Effector memory CD4-positive, alpha-beta T cell (primary cell): ENCODE measurements around the gene CPSF7.

ENCODE experiments used
- DNase-seq, 3 donors: peaks; one replicate each; pipeline ENCODE4 v3.0.0-alpha.2; 2020
- H3K27ac ChIP-seq: 2 replicates; pipeline ENCODE4 v1.7.0; 2013; ENCODE audit warnings: mild to moderate bottlenecking, low read length, moderate library complexity; ENCODE audit not compliant: insufficient read depth, poor library complexity, severe bottlenecking
- H3K27me3 ChIP-seq: replicated peaks from 2 replicates; pipeline ENCODE4 v1.7.0; 2013; ENCODE audit warnings: mild to moderate bottlenecking, low read length; ENCODE audit not compliant: insufficient read depth, control insufficient read depth, poor library complexity, severe bottlenecking
- H3K36me3 ChIP-seq: 2 replicates; pipeline ENCODE4 v1.7.0; 2013; ENCODE audit warnings: mild to moderate bottlenecking, low read length, moderate library complexity; ENCODE audit not compliant: control insufficient read depth, insufficient read depth
- H3K4me1 ChIP-seq: 2 replicates; pipeline ENCODE4 v1.7.0; 2013; ENCODE audit warnings: low read length, mild to moderate bottlenecking; ENCODE audit not compliant: control insufficient read depth, insufficient read depth, poor library complexity, severe bottlenecking
- H3K4me3 ChIP-seq: 2 replicates; pipeline ENCODE4 v1.7.0; 2013; ENCODE audit warnings: low read length, low read depth, mild to moderate bottlenecking; ENCODE audit not compliant: insufficient read depth, poor library complexity, severe bottlenecking
- H3K9me3 ChIP-seq: 2 replicates; pipeline ENCODE4 v1.7.0; 2013; ENCODE audit warnings: mild to moderate bottlenecking, low read length, moderate library complexity; ENCODE audit not compliant: control insufficient read depth

CPSF7 gene

DNA sequence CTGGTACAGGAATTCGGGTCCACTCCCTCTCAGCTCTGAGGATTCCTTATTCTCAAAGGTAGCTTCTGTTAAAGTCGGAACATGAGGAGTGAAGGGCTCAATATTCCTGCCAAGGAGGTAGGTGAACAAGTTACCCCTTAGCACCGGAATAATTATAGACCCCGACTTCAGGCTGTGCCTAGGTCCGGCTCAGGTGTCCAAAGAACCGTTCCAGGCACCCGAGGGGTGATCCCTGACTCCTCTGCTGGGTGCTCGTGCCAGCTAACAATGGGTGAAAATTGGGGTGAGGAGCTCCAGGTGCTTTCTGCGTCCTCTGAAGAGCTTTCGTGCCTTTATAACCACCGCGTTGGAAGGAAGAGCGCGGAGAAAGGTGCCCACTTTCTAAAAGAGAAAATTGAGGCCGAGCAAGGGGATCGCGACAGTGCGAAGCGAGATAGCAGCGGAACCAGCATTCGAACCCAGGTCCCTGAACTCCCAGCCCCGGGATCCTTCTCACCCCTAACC, 68.5 kb downstream of the CPSF7 start:
- H3K4me1 ChIP-seq, result peaks cover 11% of the 10 kb centered on the region
- no peaks in the 10 kb centered on the region for H3K9me3 ChIP-seq
- peak overlapping the region; percentile 94 for H3K4me3 ChIP-seq
- H3K27ac ChIP-seq, result peak overlapping the region; percentile 98
- peaks cover 18% of the 10 kb centered on the region for H3K36me3 ChIP-seq
- DNase-seq, result no peak
- no peaks in the 10 kb centered on the region for H3K27me3 ChIP-seq

DNA sequence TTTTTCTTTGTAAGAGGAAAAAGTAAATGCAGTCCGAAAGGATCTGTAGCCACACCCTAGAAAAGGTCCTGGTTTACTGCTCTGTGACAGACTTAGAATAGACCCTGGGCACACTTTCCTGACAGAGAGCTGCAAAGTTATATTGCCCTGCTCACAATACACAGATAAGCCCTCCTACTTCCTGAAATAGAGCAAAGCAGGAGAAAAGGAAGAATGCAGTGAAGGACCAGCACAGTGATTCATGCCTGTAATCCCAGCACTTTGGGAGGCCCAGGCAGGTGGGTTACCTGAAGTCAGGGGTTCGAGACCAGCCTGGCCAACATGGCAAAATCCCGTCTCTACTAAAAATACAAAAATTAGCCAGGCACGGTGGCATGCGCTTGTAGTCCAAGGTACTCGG, 70.3 kb downstream of the CPSF7 start:
- H3K27me3 ChIP-seq, result no peaks in the 10 kb centered on the region
- no peak overlapping the region for H3K4me3 ChIP-seq
- H3K36me3 ChIP-seq, result peaks cover 4% of the 10 kb centered on the region
- H3K9me3 ChIP-seq, result no peaks in the 10 kb centered on the region
- no peak for DNase-seq
- H3K27ac ChIP-seq, result no peak overlapping the region
- H3K4me1 ChIP-seq, result peaks cover 11% of the 10 kb centered on the region

DNA sequence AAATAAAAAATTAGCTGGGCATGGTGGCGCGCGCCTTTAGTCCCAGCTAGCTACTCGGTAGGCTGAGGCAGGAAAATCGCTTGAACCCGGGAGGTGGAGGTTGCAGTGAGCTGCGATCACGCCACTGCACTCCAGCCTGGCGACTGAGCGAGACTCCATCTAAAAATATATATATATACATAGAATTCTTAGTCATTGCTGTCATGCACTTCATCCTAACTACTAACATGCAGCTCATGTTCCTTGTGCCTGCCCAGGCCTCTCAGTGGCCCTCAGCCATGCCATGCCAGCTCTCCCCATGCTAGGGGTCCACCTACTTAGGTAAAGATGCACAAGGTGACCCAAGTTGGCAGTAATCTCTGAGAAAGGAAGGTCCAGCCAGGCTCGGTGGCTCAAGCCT, 71.2 kb downstream of the CPSF7 start:
- Histone ChIP-seq H3K9me3 (no peaks in the 10 kb centered on the region), H3K4me1 (peaks cover 11% of the 10 kb centered on the region), H3K27ac (no peak overlapping the region), H3K36me3 (peaks cover 5% of the 10 kb centered on the region), H3K27me3 (no peaks in the 10 kb centered on the region), H3K4me3 (no peak overlapping the region)
- no peak for DNase-seq

DNA sequence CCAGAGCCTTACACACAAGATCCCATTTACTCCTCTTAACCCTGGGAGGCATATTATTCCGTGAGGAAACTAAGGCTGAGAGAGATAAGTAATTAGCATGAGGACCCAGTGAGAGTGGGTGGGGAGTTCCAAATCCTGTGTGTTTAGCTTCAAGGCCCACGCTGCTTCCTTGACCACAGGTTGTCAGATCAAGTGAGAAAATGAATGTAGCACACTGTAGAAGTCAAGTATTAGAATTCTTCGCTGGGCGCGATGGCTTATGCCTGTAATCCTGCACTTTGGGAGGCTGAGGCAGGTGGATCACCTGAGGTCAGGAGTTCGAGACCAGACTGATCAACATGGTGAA, 71.9 kb downstream of the CPSF7 start:
- H3K4me3 ChIP-seq, result no peak overlapping the region

DNA sequence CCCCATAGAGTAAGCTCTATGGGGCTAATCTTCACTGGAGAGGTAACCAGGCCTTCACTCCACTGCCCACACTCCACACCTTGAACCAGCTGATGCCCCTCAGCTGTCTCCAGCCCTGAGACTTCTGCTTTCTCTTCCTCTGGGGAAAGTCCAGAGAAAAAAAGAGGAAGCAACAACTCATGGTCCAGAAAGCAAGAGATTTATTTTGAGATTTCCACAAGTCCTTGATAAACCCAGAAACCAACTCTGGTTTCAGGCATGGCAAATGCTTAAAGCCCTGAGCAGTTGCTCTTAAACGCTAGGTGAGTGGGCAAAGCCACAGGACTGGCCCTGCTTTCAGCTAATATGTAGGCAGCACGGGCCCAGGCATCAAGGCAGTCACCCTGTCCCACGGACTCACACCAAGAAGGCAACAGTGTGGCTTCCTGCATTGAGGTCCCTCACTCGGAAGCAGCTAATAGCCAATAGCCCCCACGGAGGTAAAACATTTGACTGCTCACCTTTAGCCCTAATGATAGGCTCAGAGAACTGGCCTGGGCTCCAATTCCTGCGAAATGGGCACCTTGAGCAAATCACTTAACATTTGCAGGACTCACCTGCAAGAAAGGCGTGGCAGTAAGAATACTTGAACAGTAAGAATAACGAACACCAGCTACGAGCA, 72.4 kb downstream of the CPSF7 start:
- H3K4me1 ChIP-seq, result peaks cover 6% of the 10 kb centered on the region
- peaks cover 17% of the 10 kb centered on the region for H3K36me3 ChIP-seq
- no peak overlapping the region for H3K27ac ChIP-seq
- H3K4me3 ChIP-seq, result no peak overlapping the region
- H3K9me3 ChIP-seq, result no peaks in the 10 kb centered on the region
- H3K27me3 ChIP-seq, result no peaks in the 10 kb centered on the region
- DNase-seq, result no peak

More for the DNA sequence above, 71.9 kb downstream of the CPSF7 start:
- DNase-seq, result no peak
- Histone ChIP-seq H3K4me1 (peaks cover 11% of the 10 kb centered on the region), H3K27me3 (no peaks in the 10 kb centered on the region), H3K9me3 (no peaks in the 10 kb centered on the region), H3K27ac (no peak overlapping the region), H3K36me3 (peaks cover 12% of the 10 kb centered on the region)

DNA sequence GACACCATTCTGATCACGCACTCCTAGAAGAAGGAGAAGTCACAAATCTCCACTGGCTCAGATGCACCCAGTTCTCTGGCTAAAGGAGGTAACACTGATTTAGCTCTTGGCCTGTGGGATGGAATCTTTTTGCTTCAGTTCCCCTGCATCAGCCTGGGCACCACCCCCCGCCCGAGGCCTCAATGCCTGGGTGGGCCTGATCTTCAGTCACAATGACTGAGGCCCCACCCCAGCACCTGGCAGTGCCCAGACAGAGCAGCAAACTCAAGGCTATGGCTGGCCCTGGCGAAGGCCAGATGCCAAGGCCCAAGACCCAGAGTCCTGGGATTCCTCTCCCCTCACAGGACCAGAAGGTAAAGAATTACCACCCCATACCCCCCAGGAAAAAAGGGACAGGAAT, 73.1 kb downstream of the CPSF7 start:
- Histone ChIP-seq H3K4me1 (peaks cover 5% of the 10 kb centered on the region), H3K36me3 (peaks cover 22% of the 10 kb centered on the region), H3K27ac (no peak overlapping the region), H3K9me3 (no peaks in the 10 kb centered on the region), H3K4me3 (no peak overlapping the region), H3K27me3 (no peaks in the 10 kb centered on the region)
- DNase-seq, result no peak

DNA sequence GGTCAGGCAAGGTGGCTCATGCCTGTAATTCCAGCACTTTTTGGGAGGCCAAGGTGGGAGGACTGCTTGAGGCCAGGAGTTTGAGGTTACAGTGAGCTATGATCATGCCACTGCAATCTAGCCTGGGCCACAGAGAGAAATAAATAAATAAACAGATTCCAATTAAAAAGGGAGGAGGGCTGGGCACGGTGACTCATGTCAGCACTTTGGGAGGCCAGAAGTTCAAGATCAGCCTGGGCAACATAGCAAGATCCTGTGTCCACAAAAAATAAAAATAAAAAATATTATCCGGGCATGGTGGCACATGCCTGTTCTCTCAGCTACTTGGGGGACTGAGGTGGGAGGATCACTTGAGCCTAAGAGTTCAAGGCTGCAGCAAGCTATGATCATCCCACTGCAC, 75.6 kb downstream of the CPSF7 start:
- H3K4me3 ChIP-seq, result no peak overlapping the region
- H3K36me3 ChIP-seq, result peaks cover 42% of the 10 kb centered on the region
- no peaks in the 10 kb centered on the region for H3K27me3 ChIP-seq
- DNase-seq, result no peak
- no peak overlapping the region for H3K27ac ChIP-seq
- H3K4me1 ChIP-seq, result no peaks in the 10 kb centered on the region
- no peaks in the 10 kb centered on the region for H3K9me3 ChIP-seq

DNA sequence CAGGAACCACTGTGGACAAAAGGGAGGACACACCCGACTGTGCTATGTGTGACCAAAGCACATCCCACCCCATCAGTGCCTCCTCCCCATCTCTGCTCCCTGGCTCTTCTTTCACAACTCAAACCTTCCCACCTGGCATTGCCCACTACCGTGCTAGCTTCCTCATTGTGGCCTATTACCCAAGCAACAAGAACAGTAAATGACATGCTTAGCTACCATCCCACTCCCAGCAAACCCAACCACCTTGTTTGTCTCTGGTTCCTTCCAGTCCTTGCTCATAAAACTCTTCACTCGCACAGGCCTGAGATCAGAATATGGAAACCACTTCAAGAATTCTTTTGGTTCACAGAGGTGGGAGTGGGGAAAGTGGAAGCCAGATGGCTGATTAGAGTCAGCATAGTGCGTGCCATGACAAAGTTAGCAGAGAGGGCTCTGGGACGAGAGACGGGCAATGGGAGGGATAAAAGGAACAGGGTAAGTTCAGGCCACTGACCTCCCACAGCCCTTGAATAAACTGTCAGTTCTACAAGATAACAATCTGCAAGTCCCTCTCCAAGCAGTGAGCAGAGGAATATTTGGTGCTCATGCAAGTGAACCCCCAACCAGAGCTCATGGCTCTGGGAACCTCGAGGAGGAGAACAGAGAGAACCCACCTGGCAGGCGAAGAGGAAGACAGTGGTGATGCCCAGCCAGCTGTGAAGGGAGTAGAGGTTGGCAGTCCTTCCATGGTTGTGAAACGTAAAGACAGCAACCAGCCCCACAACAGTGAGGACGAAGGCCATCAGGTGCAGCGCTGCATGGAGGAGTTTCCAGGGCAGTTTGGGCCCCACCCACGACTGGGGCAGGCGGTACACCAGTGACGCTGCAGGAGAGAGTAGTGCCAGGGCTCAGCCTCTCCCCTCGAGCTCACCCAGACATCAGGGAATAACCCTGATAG, 76.4 kb downstream of the CPSF7 start:
- Histone ChIP-seq H3K36me3 (peaks cover 50% of the 10 kb centered on the region), H3K27me3 (no peaks in the 10 kb centered on the region), H3K4me3 (no peak overlapping the region), H3K4me1 (no peaks in the 10 kb centered on the region), H3K27ac (no peak overlapping the region), H3K9me3 (no peaks in the 10 kb centered on the region)
- no peak for DNase-seq
